Spleen (tissue), 11 donors: ENCODE data around the gene CNPY1. TPM values are rescaled to one million over a fixed set of nuclear protein-coding genes. Genes with fewer than 3 reads are reported as not detected.
"Not testable (repeated sequence)": the region's sequence is repeated elsewhere in the genome, so short reads cannot be mapped to it uniquely, and the experiment has no call there.

Experiments
- DNase-seq: peaks from one replicate; pipeline ENCODE4 v3.0.0-alpha.2; 2020
- H3K27ac ChIP-seq, 8 donors: fragments of 200-600 bp; sonication (generic) in 7 of 8; 1 replicate in 4 of 8; 2 replicates in 4 of 8; pipeline versions ENCODE4 v1.5.0 to v1.8.0; 2016 to 2021; ENCODE audit warnings: inconsistent platforms in 4 of 8, mild to moderate bottlenecking in 4 of 8, moderate library complexity in 1 of 8
- H3K27me3 ChIP-seq, 7 donors: fragments of 200-600 bp; sonication (generic) in 6 of 7; replicated peaks in 1 of 7; 1 replicate in 4 of 7; 2 replicates in 3 of 7; pipeline versions ENCODE4 v1.5.0 to v1.8.0; 2016 to 2021; ENCODE audit warnings: inconsistent platforms in 3 of 7, mild to moderate bottlenecking in 1 of 7
- H3K36me3 ChIP-seq, 6 donors: fragments of 200-600 bp; sonication (generic) in 5 of 6; 1 replicate in 4 of 6; 2 replicates in 2 of 6; pipeline versions ENCODE4 v1.5.0 to v1.8.0; 2016 to 2021; ENCODE audit warnings: inconsistent platforms in 2 of 6
- H3K4me1 ChIP-seq, 6 donors: fragments of 200-600 bp; sonication (generic) in 5 of 6; 1 replicate in 3 of 6; 2 replicates in 3 of 6; pipeline versions ENCODE4 v1.5.0 to v1.8.0; 2016 to 2021; ENCODE audit warnings: inconsistent platforms in 3 of 6
- H3K4me3 ChIP-seq, 8 donors: fragments of 200-600 bp; sonication (generic) in 7 of 8; 1 replicate in 4 of 8; 2 replicates in 4 of 8; pipeline versions ENCODE4 v1.5.0 to v1.8.0; 2016 to 2021; ENCODE audit warnings: inconsistent platforms in 4 of 8, mild to moderate bottlenecking in 4 of 8, moderate library complexity in 2 of 8
- H3K9me3 ChIP-seq, 8 donors: fragments of 200-600 bp; sonication (generic) in 7 of 8; 1 replicate in 4 of 8; 2 replicates in 4 of 8; pipeline versions ENCODE4 v1.5.0 to v1.8.0; 2016 to 2021; ENCODE audit warnings: inconsistent platforms in 4 of 8
- CTCF ChIP-seq, 11 experiments: fragments of 200-600 bp in 7 of 11; fragments of 450-650 bp in 4 of 11; sonication (generic) in 4 of 11; IDR thresholded peaks in 8 of 11; conservative IDR thresholded peaks in 3 of 11; 1 replicate in 7 of 11; 2 replicates in 4 of 11; pipeline versions ENCODE4 v1.4.0 to v1.8.0; 2016 to 2021; ENCODE audit warnings: antibody characterized with exemption in 11 of 11, inconsistent platforms in 4 of 11, mild to moderate bottlenecking in 1 of 11
- POLR2A ChIP-seq, 3 donors: fragments of 450-650 bp; IDR thresholded peaks; one replicate each; pipeline ENCODE4 v1.5.1; 2017; ENCODE audit warnings: antibody characterized with exemption in 3 of 3, mild to moderate bottlenecking in 1 of 3
- POLR2AphosphoS5 ChIP-seq, 3 donors: sonication (generic); formaldehyde crosslinking; IDR thresholded peaks; one replicate each; pipeline ENCODE4 v1.5.1; 2017; ENCODE audit warnings: antibody characterized with exemption in 3 of 3
- WGBS, 5 donors: extraction: QIAGEN DNeasy Blood & Tissue Kit in 3 of 5; methylation state at CpG; one replicate each; pipeline versions ENCODE4 v1.1.5 to v1.1.7; 2013 to 2018; 5-methylcytosine and 5-hydroxymethylcytosine counted together
- intact Hi-C: fragments of 100-400 bp; cut with DNase I; formaldehyde crosslinking; loops from one replicate; pipeline ENCODE4 v1.15.0; 2023; ENCODE audit warnings: low total_unique reads
- polyA plus RNA-seq, 3 donors: library from polyadenylated mRNA; stranded (reverse); fragments of 200-250 nt; gene quantifications; one replicate each; pipeline ENCODE4 v1.2.1, GENCODE V29; 2013
- total RNA-seq, 7 donors: library from RNA; depleted of rRNA in 3 of 7; stranded (reverse); fragments of >200 nt in 3 of 7; fragmentation: NEBNext Ultra II Directional in 4 of 7; extraction: Animal tissue kit (Norgen Biotek cat#: 25700) in 4 of 7; gene quantifications; one replicate each; pipeline versions ENCODE4 v1.1.0 to v1.2.1, GENCODE V29; 2016 to 2021
- donor health status: healthy with polysubstance abuse.
- donor health status: DM: no; HTN: no; CAD: no; lungs with moderate emphysema.
- donor health status: DM: no; HTN: no; CAD: no.
- donor health status: Bipolar disorder and iron deficiency.
- donor health status: healthy.
- donor health status: DM: no; HTN: no; CAD: no.
- donor health status: DM: yes; HTN: yes; CAD: no.

Gene CNPY1
- total and polyA plus RNA-seq, 10 donors: not detected

- no peak overlapping the region for H3K27ac ChIP-seq
- H3K4me1 ChIP-seq: no peaks in the 10 kb centered on the region
- peaks cover 0 to 95% (median 3%) of the 10 kb centered on the region in 7 donors for H3K27me3 ChIP-seq
- TF ChIP-seq POLR2A (IDR thresholded peaks at IDR 0.05) (no peak), CTCF (IDR thresholded peaks at IDR 0.05 in 8 of 11, conservative IDR thresholded peaks at IDR 0.05 in 3 of 11) (no peak), POLR2AphosphoS5 (IDR thresholded peaks at IDR 0.05) (no peak)
- no peaks in the 10 kb centered on the region for H3K9me3 ChIP-seq
- no peak for DNase-seq
- intact Hi-C loops: no loop called here
- no peaks in the 10 kb centered on the region for H3K36me3 ChIP-seq
- 51 to 75% (median 61%) methylated on average over 7 of the region's 7 CpGs for WGBS, 5 donors
- no peak overlapping the region for H3K4me3 ChIP-seq
Observed at GRCh38 chr7:155520114-155520513, 26.2 kb downstream of the CNPY1 start.

- H3K4me3 ChIP-seq, H3K4me1 ChIP-seq, H3K9me3 ChIP-seq, DNase-seq, H3K27ac ChIP-seq, intact Hi-C loops, H3K36me3 ChIP-seq: not testable (repeated sequence)
- H3K27me3 ChIP-seq: peaks cover 0 to 98% (median 8%) of the 10 kb centered on the region in 7 donors
- 81 to 100% (median 92%) methylated on average over 3 of the region's 3 CpGs for WGBS, 5 donors
Observed at GRCh38 chr7:155519358-155519757, 27.0 kb downstream of the CNPY1 start.

- Histone ChIP-seq H3K4me3 (no peak overlapping the region), H3K4me1 (no peaks in the 10 kb centered on the region), H3K27me3 (peaks cover 0 to 98% (median 9%) of the 10 kb centered on the region in 7 donors), H3K27ac (no peak overlapping the region), H3K9me3 (no peaks in the 10 kb centered on the region), H3K36me3 (no peaks in the 10 kb centered on the region)
- 81 to 90% (median 87%) methylated on average over 7 of the region's 7 CpGs for WGBS, 5 donors
- intact Hi-C loops: no loop called here
- TF ChIP-seq POLR2AphosphoS5 (IDR thresholded peaks at IDR 0.05): no peak
- no peak for DNase-seq
Observed at GRCh38 chr7:155518633-155519032, 27.7 kb downstream of the CNPY1 start.

GRCh38 chr7:155517969-155518368 is 28.4 kb downstream of the CNPY1 start:
- Histone ChIP-seq H3K27ac (no peak overlapping the region), H3K4me1 (no peaks in the 10 kb centered on the region), H3K36me3 (no peaks in the 10 kb centered on the region), H3K4me3 (no peak overlapping the region), H3K27me3 (peaks cover 0 to 98% (median 15%) of the 10 kb centered on the region in 7 donors), H3K9me3 (no peaks in the 10 kb centered on the region)
- WGBS, 5 donors: 75 to 87% (median 84%) methylated on average over 5 of the region's 5 CpGs
- DNase-seq: no peak
- intact Hi-C loops: no loop called here
- TF ChIP-seq POLR2AphosphoS5 (IDR thresholded peaks at IDR 0.05) (no peak), CTCF (IDR thresholded peaks at IDR 0.05 in 8 of 11, conservative IDR thresholded peaks at IDR 0.05 in 3 of 11) (no peak), POLR2A (IDR thresholded peaks at IDR 0.05) (no peak)

- Histone ChIP-seq H3K4me3 (no peak overlapping the region), H3K27me3 (peaks cover 0 to 98% (median 20%) of the 10 kb centered on the region in 7 donors), H3K27ac (no peak overlapping the region), H3K36me3 (no peaks in the 10 kb centered on the region), H3K4me1 (no peaks in the 10 kb centered on the region), H3K9me3 (no peaks in the 10 kb centered on the region)
- TF ChIP-seq POLR2AphosphoS5 (IDR thresholded peaks at IDR 0.05): no peak
- no peak for TF ChIP-seq CTCF (IDR thresholded peaks at IDR 0.05 in 8 of 11, conservative IDR thresholded peaks at IDR 0.05 in 3 of 11)
- TF ChIP-seq POLR2A (IDR thresholded peaks at IDR 0.05): no peak
- no peak for DNase-seq
- WGBS, 5 donors: 70 to 86% (median 78%) methylated on average over 9 of the region's 9 CpGs
- intact Hi-C loops: no loop called here
Observed at GRCh38 chr7:155517452-155517851, 28.9 kb downstream of the CNPY1 start.
